GM19395 (cell line): ENCODE results near the gene FUOM.
"Not testable (repeated sequence)": the region's sequence is repeated elsewhere in the genome, so short reads cannot be mapped to it uniquely, and the experiment has no call there.

Experiments used
- ATAC-seq: cut with Tn5 transposase; IDR thresholded peaks from one replicate; pipeline ENCODE4 v1.9.1; 2021; ENCODE audit warnings: mild to moderate bottlenecking, moderate library complexity; ENCODE audit not compliant: unreplicated experiment

Gene FUOM

DNA sequence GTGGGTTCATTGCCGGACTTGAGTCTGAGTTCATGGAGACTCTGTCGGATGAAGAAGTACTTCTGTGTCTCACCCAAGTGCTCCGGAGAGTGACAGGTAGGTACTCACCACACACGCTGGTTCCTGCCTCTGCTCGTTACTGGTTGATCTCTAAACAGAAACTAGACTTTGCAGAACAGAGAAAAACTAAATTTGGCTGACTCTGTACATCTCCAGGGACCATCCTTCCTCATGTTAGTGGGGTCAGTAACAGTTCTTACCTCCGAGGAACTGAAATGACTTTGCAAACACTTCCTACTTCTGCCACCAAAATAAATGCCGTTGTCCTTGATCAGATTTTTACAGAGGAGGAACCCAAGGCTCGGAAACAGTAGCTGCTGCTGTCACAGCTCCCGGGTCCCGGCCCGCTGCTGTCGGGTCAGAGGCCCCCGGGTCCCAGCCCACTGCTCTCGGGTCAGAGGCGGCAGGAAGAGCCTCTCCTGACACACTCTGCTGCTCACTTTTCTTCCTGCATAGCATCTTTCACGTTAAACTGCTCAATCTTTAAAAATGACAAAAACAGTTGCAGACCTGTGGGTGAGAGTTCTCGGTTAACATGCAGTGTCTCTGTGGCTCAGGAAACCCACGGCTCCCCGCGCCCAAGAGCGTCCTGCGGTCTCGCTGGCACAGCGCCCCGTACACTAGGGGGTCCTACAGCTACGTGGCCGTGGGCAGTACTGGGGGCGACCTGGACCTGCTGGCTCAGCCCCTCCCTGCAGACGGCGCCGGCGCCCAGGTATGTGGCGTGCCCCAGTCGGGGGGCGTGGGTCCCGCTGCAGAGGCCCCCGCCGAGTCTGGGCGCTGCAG is 31.4 kb upstream of the FUOM start:
- ATAC-seq, result peak; percentile 85

DNA sequence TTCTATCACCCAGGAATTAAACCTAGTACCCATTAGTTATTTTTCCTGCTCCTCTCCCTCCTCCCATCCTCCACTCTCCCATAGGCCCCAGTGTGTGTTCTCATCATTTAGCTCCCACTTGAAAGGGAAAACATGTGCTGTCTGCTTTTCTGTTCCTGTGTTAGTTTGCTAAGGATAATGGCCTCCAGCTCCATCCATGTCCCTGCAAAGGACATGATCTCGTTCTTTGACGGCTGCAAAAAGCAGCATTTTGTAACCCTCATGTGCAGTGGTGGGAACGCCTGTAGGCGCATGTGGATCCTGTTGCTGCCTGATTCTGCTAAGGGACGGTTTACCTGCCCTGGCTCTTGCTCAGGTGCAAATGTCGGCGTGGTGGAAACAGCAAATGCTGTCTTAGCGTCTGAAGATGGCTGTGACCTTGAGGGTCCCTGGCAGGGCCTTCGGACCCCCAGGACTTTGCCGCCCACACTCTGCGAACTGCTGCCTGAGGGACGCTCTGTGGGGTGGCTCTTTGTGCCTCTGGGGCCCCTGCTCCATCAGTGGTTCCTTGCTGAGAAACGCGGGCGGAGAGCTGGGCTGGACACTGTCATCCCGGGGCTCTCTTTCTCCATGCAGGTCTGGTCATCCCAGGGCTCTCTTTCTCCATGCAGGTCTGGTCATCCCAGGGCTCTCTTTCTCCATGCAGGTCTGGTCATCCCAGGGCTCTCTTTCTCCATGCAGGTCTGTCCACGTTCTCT is 30.6 kb upstream of the FUOM start:
- ATAC-seq, result no peak

DNA sequence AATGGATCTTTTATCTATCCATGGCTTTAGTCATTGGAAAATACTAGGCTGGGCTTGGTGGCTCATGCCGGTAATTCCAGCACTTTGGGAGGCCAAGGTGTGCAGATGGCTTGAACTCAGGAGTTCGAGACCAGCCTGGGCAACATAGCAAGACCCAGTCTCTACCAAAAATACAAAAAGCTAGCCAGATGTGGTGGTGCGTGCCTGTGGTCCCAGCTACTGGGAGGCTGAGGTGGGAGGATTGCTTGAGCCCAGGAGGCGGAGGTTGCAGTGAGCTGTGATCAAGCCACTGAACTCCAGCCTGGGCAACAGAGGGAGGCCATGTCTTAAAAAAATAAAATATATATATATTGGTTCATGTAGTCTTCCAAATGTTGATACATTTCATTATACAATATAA is 29.1 kb upstream of the FUOM start:
- not testable (repeated sequence) for ATAC-seq

DNA sequence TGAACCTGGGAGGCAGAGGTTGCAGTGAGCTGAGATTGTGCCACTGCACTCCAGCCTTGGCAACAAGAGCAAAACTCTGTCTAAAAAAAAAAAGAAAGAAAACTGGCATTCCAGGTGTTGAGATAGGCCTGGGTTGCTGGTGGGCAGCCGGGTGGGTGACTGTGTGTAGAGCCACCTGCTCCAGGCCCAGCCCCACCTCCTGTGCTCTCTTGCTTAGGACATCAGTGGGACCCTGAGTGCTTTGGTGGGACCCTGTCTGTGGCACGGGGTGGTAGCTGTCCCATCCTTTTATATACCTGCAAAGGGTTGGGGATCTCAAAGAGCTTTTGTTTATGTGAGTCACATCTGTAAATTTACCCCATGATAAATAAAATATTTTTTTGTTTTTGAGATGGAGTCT is 27.4 kb upstream of the FUOM start:
- no peak for ATAC-seq

DNA sequence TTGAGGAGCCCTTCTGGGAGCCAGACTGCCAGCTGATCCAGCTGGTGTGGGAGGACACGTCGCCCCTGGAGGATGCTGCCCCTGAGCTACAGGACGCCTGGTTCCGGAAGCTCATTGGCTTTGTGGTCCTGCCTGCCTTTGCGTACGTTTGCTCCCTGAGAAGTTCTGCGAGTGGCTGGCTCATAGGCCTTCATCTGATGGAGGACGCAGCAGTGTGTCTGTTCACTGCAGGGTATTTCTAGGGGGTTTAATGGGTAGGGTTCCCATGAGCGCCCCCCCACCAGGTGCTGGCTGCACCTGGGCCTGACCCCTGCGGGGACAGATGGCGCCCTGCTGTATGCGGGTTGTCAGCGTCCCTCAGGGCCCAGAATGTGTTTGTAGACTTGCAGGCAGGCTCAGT is 26.3 kb upstream of the FUOM start:
- no peak for ATAC-seq

DNA sequence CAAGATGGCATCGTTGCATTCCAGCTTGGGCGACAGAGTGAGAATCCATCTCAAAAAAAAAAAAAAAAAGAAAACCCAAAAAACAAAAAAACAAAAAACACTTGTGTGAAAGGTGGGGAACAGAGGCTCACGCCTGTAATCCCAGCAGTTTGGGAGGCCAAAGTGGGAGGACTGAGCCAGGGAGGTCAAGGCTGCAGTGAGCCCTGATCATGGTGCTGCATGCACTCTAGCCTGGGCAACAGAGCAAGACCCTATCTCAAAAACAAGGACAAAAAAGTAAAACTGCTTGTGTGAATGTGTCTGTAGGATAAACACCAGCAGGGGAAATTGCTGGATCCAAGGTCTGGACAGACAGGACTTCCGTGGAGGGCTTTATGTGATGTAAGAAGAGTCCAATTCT is 25.7 kb upstream of the FUOM start:
- ATAC-seq, result no peak

- ATAC-seq, result no peak
Measured at GRCh38 chr10:133381036-133381435, 23.2 kb upstream of the FUOM start.

DNA sequence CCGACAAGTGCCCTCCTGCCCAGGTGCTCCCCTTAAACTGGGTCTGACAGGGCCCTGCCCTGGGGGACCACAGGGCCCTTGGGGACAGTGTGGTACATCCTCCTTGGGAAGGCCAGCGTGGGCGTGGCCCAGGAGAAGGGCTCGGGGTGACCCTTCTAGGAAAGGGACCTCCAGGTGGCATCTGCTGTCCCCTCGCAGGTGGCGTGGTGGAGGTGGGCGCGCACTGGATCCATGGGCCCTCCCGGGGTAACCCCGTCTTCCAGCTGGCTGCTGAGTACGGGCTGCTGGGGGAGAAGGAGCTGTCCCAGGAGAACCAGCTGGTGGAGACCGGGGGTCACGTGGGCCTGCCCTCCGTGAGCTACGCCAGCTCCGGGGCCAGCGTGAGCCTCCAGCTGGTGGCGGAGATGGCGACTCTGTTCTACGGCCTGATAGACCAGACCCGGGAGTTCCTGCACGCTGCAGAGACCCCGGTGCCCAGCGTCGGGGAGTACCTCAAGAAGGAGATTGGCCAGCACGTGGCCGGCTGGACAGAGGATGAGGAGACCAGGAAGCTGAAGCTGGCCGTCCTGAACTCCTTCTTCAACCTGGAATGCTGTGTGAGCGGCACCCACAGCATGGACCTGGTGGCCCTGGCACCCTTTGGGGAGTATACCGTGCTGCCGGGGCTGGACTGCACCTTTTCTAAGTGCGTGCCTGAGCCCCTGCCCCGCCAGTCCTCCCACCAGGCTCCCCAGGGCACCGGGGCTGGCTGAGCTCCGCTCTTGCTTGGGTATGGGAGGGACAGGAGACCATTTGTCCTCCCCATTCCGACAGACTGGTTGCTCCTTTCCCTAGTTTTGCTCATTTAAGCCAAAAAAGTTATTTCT is 22.2 kb upstream of the FUOM start:
- ATAC-seq, result no peak

GRCh38 chr10:133379152-133379800 is 21.5 kb upstream of the FUOM start, which contains the start of gene PAOX:
Gene PAOX (plus strand): TSS chr10:133379262. CDS start chr10:133379317, 55 bp downstream.
- peak; percentile 53 for ATAC-seq

- peak; percentile 35 for ATAC-seq
Measured at GRCh38 chr10:133378251-133379096, 20.7 kb upstream of the FUOM start.

GRCh38 chr10:133377818-133378250 is 20.0 kb upstream of the FUOM start:
- no peak for ATAC-seq

- no peak for ATAC-seq
Measured at GRCh38 chr10:133377025-133377817, 19.4 kb upstream of the FUOM start.

DNA sequence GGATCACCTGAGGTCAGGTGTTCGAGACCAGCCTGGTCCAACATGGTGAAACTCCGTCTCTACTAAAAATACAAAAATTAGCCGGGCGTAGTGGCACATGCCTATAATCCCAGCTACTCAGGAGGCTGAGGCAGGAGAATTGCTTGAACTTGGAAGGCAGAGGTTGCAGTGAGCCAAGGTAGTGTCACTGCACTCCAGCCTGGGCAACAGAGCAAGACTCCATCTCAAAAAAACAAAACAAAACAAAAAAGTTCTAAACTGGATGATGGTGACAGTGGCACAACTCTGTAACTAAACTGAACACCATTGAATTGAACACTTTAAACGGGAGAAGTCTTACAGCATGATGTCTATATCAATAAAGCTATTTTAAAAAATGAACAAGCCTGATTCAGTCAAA is 18.4 kb upstream of the FUOM start:
- ATAC-seq, result not testable (repeated sequence)

DNA sequence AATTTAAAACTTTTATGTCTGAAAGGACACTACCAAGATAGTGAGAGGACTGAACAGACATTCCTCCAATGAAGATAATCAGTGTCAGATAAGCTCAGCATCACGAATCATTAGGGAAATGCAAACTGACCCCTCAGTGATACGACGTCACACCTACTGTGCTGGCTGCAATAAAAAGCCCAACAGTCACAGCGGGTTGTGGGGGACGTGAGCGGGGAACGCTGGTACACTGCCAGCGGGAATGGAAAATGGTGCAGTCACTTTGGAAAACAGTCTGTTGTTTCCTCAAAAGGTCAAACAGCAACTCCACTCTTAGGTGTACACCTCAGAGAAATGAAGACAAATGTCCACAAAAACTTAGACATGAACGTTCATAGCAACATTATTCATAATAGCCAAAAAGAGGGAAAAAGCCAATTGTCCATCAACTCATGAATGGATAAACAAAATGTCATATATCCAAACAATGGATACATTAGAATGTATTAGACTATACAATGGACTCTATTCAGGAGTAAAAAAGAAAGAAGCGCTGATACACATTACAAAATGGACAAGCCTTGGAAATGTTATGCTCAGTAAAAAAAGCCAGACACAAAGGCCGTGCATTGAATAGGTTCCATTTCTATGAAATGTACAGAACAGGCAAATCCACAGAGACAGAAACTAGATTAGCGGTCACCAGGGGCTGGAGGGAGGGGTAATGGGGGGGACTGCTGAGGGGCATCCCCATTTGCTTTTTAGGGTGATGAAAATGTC is 17.7 kb upstream of the FUOM start:
- ATAC-seq, result no peak

- ATAC-seq, result peak; percentile 92
Measured at GRCh38 chr10:133373174-133374090, 15.6 kb upstream of the FUOM start, which contains the start of gene ECHS1. Gene ECHS1 (minus strand): TSS chr10:133373354. CDS start chr10:133373333, 21 bp downstream.

GRCh38 chr10:133372507-133372906 is 14.7 kb upstream of the FUOM start:
- no peak for ATAC-seq
